ENCODE measurements around the gene OSBPL6. TPM values are rescaled to one million over a fixed set of nuclear protein-coding genes. Genes with fewer than 3 reads are reported as not detected.
A peak's percentile ranks its signal among the peaks of the same experiment; 100 is the strongest.

The OSBPL6 gene
- total and polyA plus RNA-seq, 9 of the 15 experiments (the other 6 are each of a cell fraction or from before 2014, with no cell fraction given) = 3.4 to 12.7 (median 9.3) TPM

DNA sequence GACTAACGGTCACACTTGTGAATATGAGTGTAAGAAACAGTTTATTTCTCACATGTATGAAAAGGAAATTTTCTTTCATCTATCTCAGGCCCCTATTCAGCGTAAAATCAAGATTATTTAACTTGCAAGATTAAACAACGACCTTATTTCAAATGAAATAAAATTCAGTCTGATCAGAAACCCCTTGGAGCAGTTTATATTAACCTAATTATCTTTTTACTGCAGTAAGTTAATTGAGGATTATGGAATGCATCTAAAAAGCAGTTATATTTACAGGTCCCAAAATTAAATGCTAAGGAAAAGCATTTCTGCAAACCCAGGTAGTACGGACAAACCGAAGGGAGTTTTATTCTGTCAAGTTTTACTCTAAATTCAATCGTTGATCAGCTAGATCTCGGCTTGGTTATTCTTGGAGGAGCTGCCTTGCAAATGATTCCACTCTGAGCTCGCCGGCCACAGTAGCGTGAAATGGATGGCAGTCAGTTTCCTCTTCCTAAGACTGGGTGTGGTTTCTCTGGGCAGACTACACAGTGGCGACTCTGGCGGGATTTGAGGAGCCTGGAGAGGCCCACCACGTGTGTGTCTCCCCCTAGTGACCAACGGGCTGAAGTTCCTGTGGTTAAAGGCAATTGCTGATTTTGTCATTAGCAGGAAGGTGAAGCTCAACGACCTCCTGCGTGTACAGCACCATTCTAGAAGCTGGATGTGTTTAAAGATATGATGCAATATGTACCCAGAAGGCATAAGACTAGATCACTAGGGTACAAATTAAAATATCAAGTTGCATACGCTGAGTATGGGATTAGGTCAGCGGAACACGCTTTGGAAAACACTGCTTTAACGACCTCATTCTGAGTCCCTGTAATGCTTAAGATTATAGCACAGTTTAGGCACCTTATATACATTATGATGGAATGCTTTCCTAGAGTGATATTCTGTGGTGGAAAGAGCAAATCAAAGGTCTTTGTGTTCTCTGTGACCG lies 220.2 kb downstream of the OSBPL6 start (continued):
- TF ChIP-seq, protein P1, sequence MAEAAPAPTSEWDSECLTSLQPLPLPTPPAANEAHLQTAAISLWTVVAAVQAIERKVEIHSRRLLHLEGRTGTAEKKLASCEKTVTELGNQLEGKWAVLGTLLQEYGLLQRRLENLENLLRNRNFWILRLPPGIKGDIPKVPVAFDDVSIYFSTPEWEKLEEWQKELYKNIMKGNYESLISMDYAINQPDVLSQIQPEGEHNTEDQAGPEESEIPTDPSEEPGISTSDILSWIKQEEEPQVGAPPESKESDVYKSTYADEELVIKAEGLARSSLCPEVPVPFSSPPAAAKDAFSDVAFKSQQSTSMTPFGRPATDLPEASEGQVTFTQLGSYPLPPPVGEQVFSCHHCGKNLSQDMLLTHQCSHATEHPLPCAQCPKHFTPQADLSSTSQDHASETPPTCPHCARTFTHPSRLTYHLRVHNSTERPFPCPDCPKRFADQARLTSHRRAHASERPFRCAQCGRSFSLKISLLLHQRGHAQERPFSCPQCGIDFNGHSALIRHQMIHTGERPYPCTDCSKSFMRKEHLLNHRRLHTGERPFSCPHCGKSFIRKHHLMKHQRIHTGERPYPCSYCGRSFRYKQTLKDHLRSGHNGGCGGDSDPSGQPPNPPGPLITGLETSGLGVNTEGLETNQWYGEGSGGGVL (CRISPR knock-in tag; IDR thresholded peaks at IDR 0.05) = no peak
- TF ChIP-seq U2AF2 (optimal IDR thresholded peaks at IDR 0.05; ENCODE audit: low read depth, low read length) (no peak), ZZZ3 (IDR thresholded peaks at IDR 0.05) (no peak), DACH1 (IDR thresholded peaks at IDR 0.05; ENCODE audit: partially characterized antibody) (peak; percentile 24), ZNF551 (CRISPR knock-in tag; IDR thresholded peaks at IDR 0.05) (0 out of 2 replicates have a peak, but pooled peaks have one; percentile 52), HNRNPK (IDR thresholded peaks at IDR 0.05; ENCODE audit: low read depth, low read length, poor library complexity, severe bottlenecking) (no peak), KDM1A (IDR thresholded peaks at IDR 0.05) (peak; percentile 28 to 40; a peak in 2 of 4 replicates), KLF13 (tag; IDR thresholded peaks at IDR 0.05; ENCODE audit: borderline replicate concordance, low read depth) (no peak)
- TF ChIP-seq, protein P2, sequence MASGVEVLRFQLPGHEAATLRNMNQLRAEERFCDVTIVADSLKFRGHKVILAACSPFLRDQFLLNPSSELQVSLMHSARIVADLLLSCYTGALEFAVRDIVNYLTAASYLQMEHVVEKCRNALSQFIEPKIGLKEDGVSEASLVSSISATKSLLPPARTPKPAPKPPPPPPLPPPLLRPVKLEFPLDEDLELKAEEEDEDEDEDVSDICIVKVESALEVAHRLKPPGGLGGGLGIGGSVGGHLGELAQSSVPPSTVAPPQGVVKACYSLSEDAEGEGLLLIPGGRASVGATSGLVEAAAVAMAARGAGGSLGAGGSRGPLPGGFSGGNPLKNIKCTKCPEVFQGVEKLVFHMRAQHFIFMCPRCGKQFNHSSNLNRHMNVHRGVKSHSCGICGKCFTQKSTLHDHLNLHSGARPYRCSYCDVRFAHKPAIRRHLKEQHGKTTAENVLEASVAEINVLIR (CRISPR knock-in tag; IDR thresholded peaks at IDR 0.05) = no peak
- TF ChIP-seq, protein P3, sequence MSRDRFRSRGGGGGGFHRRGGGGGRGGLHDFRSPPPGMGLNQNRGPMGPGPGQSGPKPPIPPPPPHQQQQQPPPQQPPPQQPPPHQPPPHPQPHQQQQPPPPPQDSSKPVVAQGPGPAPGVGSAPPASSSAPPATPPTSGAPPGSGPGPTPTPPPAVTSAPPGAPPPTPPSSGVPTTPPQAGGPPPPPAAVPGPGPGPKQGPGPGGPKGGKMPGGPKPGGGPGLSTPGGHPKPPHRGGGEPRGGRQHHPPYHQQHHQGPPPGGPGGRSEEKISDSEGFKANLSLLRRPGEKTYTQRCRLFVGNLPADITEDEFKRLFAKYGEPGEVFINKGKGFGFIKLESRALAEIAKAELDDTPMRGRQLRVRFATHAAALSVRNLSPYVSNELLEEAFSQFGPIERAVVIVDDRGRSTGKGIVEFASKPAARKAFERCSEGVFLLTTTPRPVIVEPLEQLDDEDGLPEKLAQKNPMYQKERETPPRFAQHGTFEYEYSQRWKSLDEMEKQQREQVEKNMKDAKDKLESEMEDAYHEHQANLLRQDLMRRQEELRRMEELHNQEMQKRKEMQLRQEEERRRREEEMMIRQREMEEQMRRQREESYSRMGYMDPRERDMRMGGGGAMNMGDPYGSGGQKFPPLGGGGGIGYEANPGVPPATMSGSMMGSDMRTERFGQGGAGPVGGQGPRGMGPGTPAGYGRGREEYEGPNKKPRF (IDR thresholded peaks at IDR 0.05; ENCODE audit: low read depth, low read length) = no peak
- TF ChIP-seq, protein P4, sequence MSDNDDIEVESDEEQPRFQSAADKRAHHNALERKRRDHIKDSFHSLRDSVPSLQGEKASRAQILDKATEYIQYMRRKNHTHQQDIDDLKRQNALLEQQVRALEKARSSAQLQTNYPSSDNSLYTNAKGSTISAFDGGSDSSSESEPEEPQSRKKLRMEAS (CRISPR knock-in tag; IDR thresholded peaks at IDR 0.05) = peak; percentile 94
- TF ChIP-seq, protein P5, sequence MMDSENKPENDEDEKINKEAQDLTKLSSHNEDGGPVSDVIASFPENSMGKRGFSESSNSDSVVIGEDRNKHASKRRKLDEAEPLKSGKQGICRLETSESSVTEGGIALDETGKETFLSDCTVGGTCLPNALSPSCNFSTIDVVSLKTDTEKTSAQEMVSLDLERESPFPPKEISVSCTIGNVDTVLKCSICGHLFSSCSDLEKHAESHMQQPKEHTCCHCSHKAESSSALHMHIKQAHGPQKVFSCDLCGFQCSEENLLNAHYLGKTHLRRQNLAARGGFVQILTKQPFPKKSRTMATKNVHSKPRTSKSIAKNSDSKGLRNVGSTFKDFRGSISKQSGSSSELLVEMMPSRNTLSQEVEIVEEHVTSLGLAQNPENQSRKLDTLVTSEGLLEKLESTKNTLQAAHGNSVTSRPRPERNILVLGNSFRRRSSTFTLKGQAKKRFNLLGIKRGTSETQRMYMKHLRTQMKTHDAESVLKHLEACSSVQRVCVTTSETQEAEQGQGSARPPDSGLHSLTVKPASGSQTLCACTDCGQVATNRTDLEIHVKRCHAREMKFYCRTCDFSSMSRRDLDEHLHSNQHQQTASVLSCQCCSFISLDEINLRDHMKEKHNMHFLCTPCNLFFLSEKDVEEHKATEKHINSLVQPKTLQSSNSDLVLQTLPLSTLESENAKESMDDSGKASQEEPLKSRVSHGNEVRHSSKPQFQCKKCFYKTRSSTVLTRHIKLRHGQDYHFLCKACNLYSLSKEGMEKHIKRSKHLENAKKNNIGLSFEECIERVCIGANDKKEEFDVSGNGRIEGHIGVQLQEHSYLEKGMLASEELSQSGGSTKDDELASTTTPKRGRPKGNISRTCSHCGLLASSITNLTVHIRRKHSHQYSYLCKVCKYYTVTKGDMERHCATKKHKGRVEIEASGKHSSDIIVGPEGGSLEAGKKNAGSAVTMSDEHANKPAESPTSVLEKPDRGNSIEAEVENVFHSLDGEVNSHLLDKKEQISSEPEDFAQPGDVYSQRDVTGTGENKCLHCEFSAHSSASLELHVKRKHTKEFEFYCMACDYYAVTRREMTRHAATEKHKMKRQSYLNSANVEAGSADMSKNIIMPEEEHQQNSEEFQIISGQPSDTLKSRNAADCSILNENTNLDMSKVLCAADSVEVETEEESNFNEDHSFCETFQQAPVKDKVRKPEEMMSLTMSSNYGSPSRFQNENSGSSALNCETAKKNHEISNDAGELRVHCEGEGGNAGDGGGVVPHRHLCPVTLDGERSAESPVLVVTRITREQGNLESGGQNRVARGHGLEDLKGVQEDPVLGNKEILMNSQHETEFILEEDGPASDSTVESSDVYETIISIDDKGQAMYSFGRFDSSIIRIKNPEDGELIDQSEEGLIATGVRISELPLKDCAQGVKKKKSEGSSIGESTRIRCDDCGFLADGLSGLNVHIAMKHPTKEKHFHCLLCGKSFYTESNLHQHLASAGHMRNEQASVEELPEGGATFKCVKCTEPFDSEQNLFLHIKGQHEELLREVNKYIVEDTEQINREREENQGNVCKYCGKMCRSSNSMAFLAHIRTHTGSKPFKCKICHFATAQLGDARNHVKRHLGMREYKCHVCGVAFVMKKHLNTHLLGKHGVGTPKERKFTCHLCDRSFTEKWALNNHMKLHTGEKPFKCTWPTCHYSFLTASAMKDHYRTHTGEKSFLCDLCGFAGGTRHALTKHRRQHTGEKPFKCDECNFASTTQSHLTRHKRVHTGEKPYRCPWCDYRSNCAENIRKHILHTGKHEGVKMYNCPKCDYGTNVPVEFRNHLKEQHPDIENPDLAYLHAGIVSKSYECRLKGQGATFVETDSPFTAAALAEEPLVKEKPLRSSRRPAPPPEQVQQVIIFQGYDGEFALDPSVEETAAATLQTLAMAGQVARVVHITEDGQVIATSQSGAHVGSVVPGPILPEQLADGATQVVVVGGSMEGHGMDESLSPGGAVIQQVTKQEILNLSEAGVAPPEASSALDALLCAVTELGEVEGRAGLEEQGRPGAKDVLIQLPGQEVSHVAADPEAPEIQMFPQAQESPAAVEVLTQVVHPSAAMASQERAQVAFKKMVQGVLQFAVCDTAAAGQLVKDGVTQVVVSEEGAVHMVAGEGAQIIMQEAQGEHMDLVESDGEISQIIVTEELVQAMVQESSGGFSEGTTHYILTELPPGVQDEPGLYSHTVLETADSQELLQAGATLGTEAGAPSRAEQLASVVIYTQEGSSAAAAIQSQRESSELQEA (IDR thresholded peaks at IDR 0.05; ENCODE audit: low read depth) = no peak
